ENCODE measurements around the gene HOXB6.

HOXB6 gene

GRCh38 chr17:48589060-48589830 lies 15.5 kb downstream of the HOXB6 start:
- DNase-seq (ENCODE audit: low read depth), result no peak
- no peak for TF ChIP-seq CTCF (IDR thresholded peaks at IDR 0.05; ENCODE audit: control insufficient read depth, insufficient read depth, low read depth, low read length, missing control alignments)
- no peak overlapping the region for H3K4me3 ChIP-seq (ENCODE audit: control insufficient read depth, low read depth, low read length)

- no peak for DNase-seq (ENCODE audit: low read depth)
- no peak overlapping the region for H3K4me3 ChIP-seq (ENCODE audit: control insufficient read depth, low read depth, low read length)
- no peak for TF ChIP-seq CTCF (IDR thresholded peaks at IDR 0.05; ENCODE audit: control insufficient read depth, insufficient read depth, low read depth, low read length, missing control alignments)
These were observed 16.3 kb downstream of the HOXB6 start for GRCh38 chr17:48588528-48588927.

GRCh38 chr17:48588074-48588415 lies 16.7 kb downstream of the HOXB6 start:
- H3K4me3 ChIP-seq (ENCODE audit: control insufficient read depth, low read depth, low read length), result no peak overlapping the region
- no peak for DNase-seq (ENCODE audit: low read depth)
- no peak for TF ChIP-seq CTCF (IDR thresholded peaks at IDR 0.05; ENCODE audit: control insufficient read depth, insufficient read depth, low read depth, low read length, missing control alignments)

- no peak for TF ChIP-seq CTCF (IDR thresholded peaks at IDR 0.05; ENCODE audit: control insufficient read depth, insufficient read depth, low read depth, low read length, missing control alignments)
- H3K4me3 ChIP-seq (ENCODE audit: control insufficient read depth, low read depth, low read length), result no peak overlapping the region
- no peak for DNase-seq (ENCODE audit: low read depth)
These were observed 17.3 kb downstream of the HOXB6 start for GRCh38 chr17:48587276-48588073.

- H3K4me3 ChIP-seq (ENCODE audit: control insufficient read depth, low read depth, low read length), result no peak overlapping the region
- no peak for TF ChIP-seq CTCF (IDR thresholded peaks at IDR 0.05; ENCODE audit: control insufficient read depth, insufficient read depth, low read depth, low read length, missing control alignments)
- DNase-seq (ENCODE audit: low read depth), result no peak
These were observed 18.2 kb downstream of the HOXB6 start for GRCh38 chr17:48586355-48587258.

GRCh38 chr17:48584223-48584741 lies 20.5 kb downstream of the HOXB6 start:
- H3K4me3 ChIP-seq (ENCODE audit: control insufficient read depth, low read depth, low read length), result no peak overlapping the region
- DNase-seq (ENCODE audit: low read depth), result no peak
- TF ChIP-seq CTCF (IDR thresholded peaks at IDR 0.05; ENCODE audit: control insufficient read depth, insufficient read depth, low read depth, low read length, missing control alignments), result no peak

Data from AG09309 (cell line).